CD14-positive monocyte (primary cell): ENCODE data around the gene WNT2. TPM values are rescaled to one million over a fixed set of nuclear protein-coding genes. Genes with fewer than 3 reads are reported as not detected.

Source experiments
- DNase-seq, 3 donors: peaks; one replicate each; pipeline ENCODE4 v3.0.0-alpha.2; 2011 to 2022
- H2AFZ ChIP-seq: 2 replicates; pipeline ENCODE4 v1.6.0; 2012; ENCODE audit warnings: mild to moderate bottlenecking, low read depth, low read length, inconsistent platforms; ENCODE audit not compliant: insufficient read depth, poor library complexity, severe bottlenecking
- H3K27ac ChIP-seq, 2 donors: 1 replicate in 1 of 2; 2 replicates in 1 of 2; pipeline ENCODE4 v1.5.1; 2012 to 2013; ENCODE audit warnings: low read length in 2 of 2, control low read depth in 1 of 2, inconsistent platforms in 1 of 2, low read depth in 1 of 2, mild to moderate bottlenecking in 1 of 2
- H3K27me3 ChIP-seq, 2 donors: one replicate each; pipeline versions ENCODE4 v1.6.0 to v1.6.1; 2011 to 2013; ENCODE audit warnings: low read length in 2 of 2; ENCODE audit not compliant: control insufficient read depth in 2 of 2, insufficient read depth in 2 of 2
- H3K36me3 ChIP-seq, 2 donors: replicated peaks in 1 of 2; 1 replicate in 1 of 2; 2 replicates in 1 of 2; pipeline versions ENCODE4 v1.5.1 to v1.6.1; 2012 to 2013; ENCODE audit warnings: low read length in 2 of 2, control low read depth in 1 of 2, inconsistent platforms in 1 of 2, mild to moderate bottlenecking in 1 of 2; ENCODE audit not compliant: insufficient read depth in 2 of 2, control insufficient read depth in 1 of 2
- H3K4me1 ChIP-seq, 2 donors: 1 replicate in 1 of 2; 2 replicates in 1 of 2; pipeline versions ENCODE4 v1.5.1 to v1.6.1; 2012 to 2013; ENCODE audit warnings: low read length in 2 of 2, control low read depth in 1 of 2, inconsistent platforms in 1 of 2, mild to moderate bottlenecking in 1 of 2, moderate library complexity in 1 of 2; ENCODE audit not compliant: insufficient read depth in 2 of 2, control insufficient read depth in 1 of 2
- H3K4me2 ChIP-seq: replicated peaks from 2 replicates; pipeline ENCODE3; 2012; ENCODE audit warnings: low read length, moderate library complexity, mild to moderate bottlenecking; ENCODE audit not compliant: poor library complexity, severe bottlenecking; ENCODE audit errors: extremely low read depth
- H3K4me3 ChIP-seq, 3 experiments: fragments of 200-600 bp in 1 of 3; sonication (generic) in 1 of 3; replicated peaks in 1 of 3; 1 replicate in 2 of 3; 2 replicates in 1 of 3; pipeline ENCODE4 v1.5.1; 2011 to 2013; ENCODE audit warnings: low read length in 3 of 3, mild to moderate bottlenecking in 3 of 3, control low read depth in 2 of 3, low read depth in 2 of 3, inconsistent platforms in 1 of 3, moderate library complexity in 1 of 3
- H3K79me2 ChIP-seq: 2 replicates; pipeline ENCODE4 v1.6.0; 2012; ENCODE audit warnings: mild to moderate bottlenecking, control low read depth, inconsistent platforms, low read length, moderate library complexity; ENCODE audit not compliant: insufficient read depth
- H3K9ac ChIP-seq: 2 replicates; pipeline ENCODE4 v1.6.0; 2017; ENCODE audit warnings: low read length, mild to moderate bottlenecking; ENCODE audit not compliant: insufficient read depth, poor library complexity, severe bottlenecking
- H3K9me3 ChIP-seq, 2 donors: replicated peaks in 1 of 2; 1 replicate in 1 of 2; 2 replicates in 1 of 2; pipeline versions ENCODE4 v1.5.1 to v1.6.1; 2012 to 2013; ENCODE audit warnings: low read length in 2 of 2, control low read depth in 1 of 2; ENCODE audit not compliant: control insufficient read depth in 1 of 2, insufficient read depth in 1 of 2
- H4K20me1 ChIP-seq: 2 replicates; pipeline ENCODE4 v1.6.0; 2012; ENCODE audit warnings: mild to moderate bottlenecking, low read length, control low read depth, moderate library complexity; ENCODE audit not compliant: insufficient read depth
- H3K27ac Mint-ChIP-seq, 7 donors: one replicate each; pipeline ENCODE4 v1.8.0; 2020; ENCODE audit warnings: mild to moderate bottlenecking in 7 of 7, mixed read lengths in 7 of 7, moderate library complexity in 6 of 7, inconsistent platforms in 2 of 7
- H3K27me3 Mint-ChIP-seq, 3 donors: one replicate each; pipeline ENCODE4 v1.8.0; 2021 to 2022; ENCODE audit warnings: low read depth in 3 of 3, mild to moderate bottlenecking in 3 of 3, mixed read lengths in 3 of 3, moderate library complexity in 3 of 3, inconsistent platforms in 1 of 3
- H3K36me3 Mint-ChIP-seq, 2 donors: one replicate each; pipeline ENCODE4 v1.8.0; 2020; ENCODE audit warnings: mixed read lengths in 2 of 2, inconsistent platforms in 1 of 2, mild to moderate bottlenecking in 1 of 2
- H3K4me1 Mint-ChIP-seq: one replicate; pipeline ENCODE4 v1.8.0; 2020; ENCODE audit warnings: mild to moderate bottlenecking, mixed read lengths
- H3K4me3 Mint-ChIP-seq, 2 donors: one replicate each; pipeline ENCODE4 v1.8.0; 2020; ENCODE audit warnings: mild to moderate bottlenecking in 2 of 2, mixed read lengths in 2 of 2, moderate library complexity in 1 of 2
- H3K9me3 Mint-ChIP-seq, 7 donors: one replicate each; pipeline ENCODE4 v1.8.0; 2020 to 2022; ENCODE audit warnings: mixed read lengths in 7 of 7, mild to moderate bottlenecking in 6 of 7, moderate library complexity in 6 of 7, inconsistent platforms in 2 of 7
- WGBS: methylation state at CpG from one replicate; pipeline ENCODE4 v1.1.5; 2013; ENCODE audit warnings: missing lambda C conversion rate; ENCODE audit not compliant: insufficient coverage; 5-methylcytosine and 5-hydroxymethylcytosine counted together
- intact Hi-C, 2 donors: fragments of 100-400 bp; cut with micrococcal nuclease; formaldehyde crosslinking; loops; one replicate each; pipeline versions ENCODE4 v1.15.0 to v1.15.1; 2023
- polyA plus RNA-seq, 3 donors: library from polyadenylated mRNA; depleted of rRNA in 1 of 3; unstranded in 2 of 3; stranded (reverse) in 1 of 3; fragments of 300-500 nt in 2 of 3; fragments of >200 nt in 1 of 3; fragmentation: Illumina TruSeq in 2 of 3; gene quantifications; 1 replicate in 2 of 3; 2 replicates in 1 of 3; pipeline ENCODE4 v1.2.3, GENCODE V29; 2012 to 2021
- TF ChIP-seq, protein P1 (sequence below): fragments of 200-600 bp; IDR thresholded peaks from one replicate; pipeline ENCODE4 v1.8.0; 2022; ENCODE audit warnings: antibody characterized with exemption, mild to moderate bottlenecking

WNT2 gene
- polyA plus RNA-seq, 3 donors, result not detected

DNA sequence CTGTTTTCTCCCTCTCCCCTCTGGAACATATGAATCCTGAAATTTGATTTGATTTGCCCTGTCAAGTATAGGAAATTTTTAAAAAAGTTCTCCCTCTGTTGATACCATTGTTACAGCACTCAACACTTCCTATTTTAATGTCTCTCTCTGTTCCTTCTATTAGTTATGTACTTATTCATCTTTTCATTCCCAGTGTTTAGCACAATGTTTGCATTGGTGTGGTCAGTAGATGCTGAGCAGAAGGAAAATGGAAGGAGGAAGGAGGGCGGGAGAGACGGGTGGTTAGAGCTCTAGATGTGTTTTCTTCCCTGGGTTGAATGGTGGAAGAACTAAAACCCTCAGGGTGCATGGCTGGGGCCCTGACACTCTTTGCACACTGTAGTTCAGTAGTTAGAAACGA, 79.5 kb downstream of the WNT2 start:
- 100% methylated on average over 1 of the region's 3 CpGs for WGBS
- Mint-ChIP-seq H3K36me3 (no peaks in the 10 kb centered on the region), H3K27me3 (peaks cover 0 to 9% (median 2%) of the 10 kb centered on the region in 3 donors), H3K9me3 (peaks cover 0 to 12% (median 3%) of the 10 kb centered on the region in 7 donors), H3K27ac (no peak overlapping the region), H3K4me1 (no peaks in the 10 kb centered on the region), H3K4me3 (no peak overlapping the region)
- H3K27me3 ChIP-seq, result no peaks in the 10 kb centered on the region
- no peaks in the 10 kb centered on the region for H4K20me1 ChIP-seq
- no peaks in the 10 kb centered on the region for H3K4me1 ChIP-seq
- H3K9me3 ChIP-seq, result no peaks in the 10 kb centered on the region
- no peaks in the 10 kb centered on the region for H3K79me2 ChIP-seq
- H3K4me2 ChIP-seq, result no peak overlapping the region
- intact Hi-C loops, result no loop called here
- no peak overlapping the region for H3K4me3 ChIP-seq
- no peak overlapping the region for H2AFZ ChIP-seq
- no peak overlapping the region for H3K9ac ChIP-seq
- no peak for DNase-seq
- TF ChIP-seq, protein P1, sequence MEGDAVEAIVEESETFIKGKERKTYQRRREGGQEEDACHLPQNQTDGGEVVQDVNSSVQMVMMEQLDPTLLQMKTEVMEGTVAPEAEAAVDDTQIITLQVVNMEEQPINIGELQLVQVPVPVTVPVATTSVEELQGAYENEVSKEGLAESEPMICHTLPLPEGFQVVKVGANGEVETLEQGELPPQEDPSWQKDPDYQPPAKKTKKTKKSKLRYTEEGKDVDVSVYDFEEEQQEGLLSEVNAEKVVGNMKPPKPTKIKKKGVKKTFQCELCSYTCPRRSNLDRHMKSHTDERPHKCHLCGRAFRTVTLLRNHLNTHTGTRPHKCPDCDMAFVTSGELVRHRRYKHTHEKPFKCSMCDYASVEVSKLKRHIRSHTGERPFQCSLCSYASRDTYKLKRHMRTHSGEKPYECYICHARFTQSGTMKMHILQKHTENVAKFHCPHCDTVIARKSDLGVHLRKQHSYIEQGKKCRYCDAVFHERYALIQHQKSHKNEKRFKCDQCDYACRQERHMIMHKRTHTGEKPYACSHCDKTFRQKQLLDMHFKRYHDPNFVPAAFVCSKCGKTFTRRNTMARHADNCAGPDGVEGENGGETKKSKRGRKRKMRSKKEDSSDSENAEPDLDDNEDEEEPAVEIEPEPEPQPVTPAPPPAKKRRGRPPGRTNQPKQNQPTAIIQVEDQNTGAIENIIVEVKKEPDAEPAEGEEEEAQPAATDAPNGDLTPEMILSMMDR, result no peak
- no peak overlapping the region for H3K27ac ChIP-seq
- H3K36me3 ChIP-seq, result no peaks in the 10 kb centered on the region

DNA sequence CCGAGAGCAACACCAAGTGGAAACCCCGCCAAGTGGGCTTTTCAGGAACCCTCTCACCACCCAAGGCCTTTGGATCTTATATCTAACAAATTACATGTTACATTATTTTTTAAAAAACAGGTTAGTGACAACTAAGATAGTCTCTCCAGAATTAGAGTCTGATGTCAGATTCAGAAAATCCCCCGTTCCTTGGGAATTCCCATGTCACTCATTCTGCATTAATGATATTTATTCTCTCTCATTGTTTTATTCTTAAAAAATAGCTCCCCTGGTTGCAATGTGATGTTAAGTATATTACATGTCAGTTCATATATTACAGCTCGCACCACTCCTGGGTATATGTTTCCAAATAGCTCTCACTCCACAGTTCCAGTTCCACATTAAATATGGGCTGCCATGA, 81.8 kb downstream of the WNT2 start:
- H3K27ac ChIP-seq, result no peak overlapping the region
- H2AFZ ChIP-seq, result no peak overlapping the region
- no peaks in the 10 kb centered on the region for H4K20me1 ChIP-seq
- no peaks in the 10 kb centered on the region for H3K9me3 ChIP-seq
- H3K36me3 ChIP-seq, result no peaks in the 10 kb centered on the region
- intact Hi-C loops, result no loop called here
- H3K27ac Mint-ChIP-seq, result no peak overlapping the region
- no peak overlapping the region for H3K9ac ChIP-seq
- H3K4me2 ChIP-seq, result no peak overlapping the region
- no peak for DNase-seq
- no peaks in the 10 kb centered on the region for H3K4me1 ChIP-seq
- TF ChIP-seq, protein P1, result no peak
- H3K36me3 Mint-ChIP-seq, result no peaks in the 10 kb centered on the region
- no peaks in the 10 kb centered on the region for H3K27me3 ChIP-seq
- no peaks in the 10 kb centered on the region for H3K79me2 ChIP-seq
- peaks cover 0 to 12% (median 3%) of the 10 kb centered on the region in 7 donors for H3K9me3 Mint-ChIP-seq
- whole genome bisulfite sequencing, result 100% methylated on average over 1 of the region's 4 CpGs
- H3K4me3 Mint-ChIP-seq, result no peak overlapping the region
- H3K4me3 ChIP-seq, result no peak overlapping the region
- H3K4me1 Mint-ChIP-seq, result no peaks in the 10 kb centered on the region
- peaks cover 0 to 8% (median 2%) of the 10 kb centered on the region in 3 donors for H3K27me3 Mint-ChIP-seq
